ENCODE measurements around the gene KRTAP5-2. TPM values are rescaled to one million over a fixed set of nuclear protein-coding genes. Genes with fewer than 3 reads are reported as not detected.

Gene KRTAP5-2
- total RNA-seq, 1 donor from 2014 or later = not detected

GRCh38 chr11:1557904-1558774, 40.0 kb downstream of the KRTAP5-2 start:
- no peaks in the 10 kb centered on the region for H3K9me3 Mint-ChIP-seq (ENCODE audit: unreplicated experiment)
- Histone ChIP-seq H3K9me3 (ENCODE audit: insufficient read depth, low read depth, low read length) (no peaks in the 10 kb centered on the region), H3K36me3 (ENCODE audit: insufficient read depth, low read length) (no peaks in the 10 kb centered on the region), H3K79me2 (ENCODE audit: insufficient read depth, low read length) (no peaks in the 10 kb centered on the region), H3K27ac (ENCODE audit: low read depth, low read length) (peak overlapping the region; percentile 69), H2AFZ (ENCODE audit: low read depth, low read length) (no peak overlapping the region), H3K27me3 (ENCODE audit: insufficient read depth, low read length) (no peaks in the 10 kb centered on the region), H3K9ac (ENCODE audit: low read length) (peak overlapping the region; percentile 57), H3K4me1 (ENCODE audit: insufficient read depth, low read length) (peaks cover 22% of the 10 kb centered on the region), H3K4me3 (ENCODE audit: insufficient read depth, low read depth, low read length) (no peak overlapping the region), H4K20me1 (ENCODE audit: insufficient read depth, low read length) (peaks cover 55% of the 10 kb centered on the region), H3K4me2 (ENCODE audit: low read length) (peak overlapping the region; percentile 44)
- peaks cover 8% of the 10 kb centered on the region for H3K36me3 Mint-ChIP-seq (ENCODE audit: low read depth, unreplicated experiment)
- H3K27me3 Mint-ChIP-seq (ENCODE audit: low read depth, unreplicated experiment) = peaks cover 3% of the 10 kb centered on the region
- DNase-seq (ENCODE audit: low read depth) = peak; percentile 74
- H3K27ac Mint-ChIP-seq (ENCODE audit: unreplicated experiment) = no peak overlapping the region
- no peak for FAIRE-seq
- no peak overlapping the region for H3K4me3 Mint-ChIP-seq (ENCODE audit: unreplicated experiment)
- no peak for TF ChIP-seq CTCF (IDR thresholded peaks at IDR 0.05; ENCODE audit: insufficient read depth, low read depth, low read length)
- H3K4me1 Mint-ChIP-seq (ENCODE audit: low read depth, unreplicated experiment) = peaks cover 3% of the 10 kb centered on the region

GRCh38 chr11:1557051-1557884, 40.8 kb downstream of the KRTAP5-2 start:
- Histone ChIP-seq H3K79me2 (ENCODE audit: insufficient read depth, low read length) (no peaks in the 10 kb centered on the region), H3K4me2 (ENCODE audit: low read length) (peak overlapping the region; percentile 44), H3K36me3 (ENCODE audit: insufficient read depth, low read length) (no peaks in the 10 kb centered on the region), H2AFZ (ENCODE audit: low read depth, low read length) (no peak overlapping the region), H4K20me1 (ENCODE audit: insufficient read depth, low read length) (peaks cover 47% of the 10 kb centered on the region), H3K27ac (ENCODE audit: low read depth, low read length) (peak overlapping the region; percentile 49), H3K27me3 (ENCODE audit: insufficient read depth, low read length) (no peaks in the 10 kb centered on the region), H3K9me3 (ENCODE audit: insufficient read depth, low read depth, low read length) (no peaks in the 10 kb centered on the region), H3K9ac (ENCODE audit: low read length) (peak overlapping the region; percentile 57), H3K4me1 (ENCODE audit: insufficient read depth, low read length) (peaks cover 22% of the 10 kb centered on the region), H3K4me3 (ENCODE audit: insufficient read depth, low read depth, low read length) (no peak overlapping the region)
- no peak for DNase-seq (ENCODE audit: low read depth)
- peaks cover 3% of the 10 kb centered on the region for H3K4me1 Mint-ChIP-seq (ENCODE audit: low read depth, unreplicated experiment)
- H3K9me3 Mint-ChIP-seq (ENCODE audit: unreplicated experiment) = no peaks in the 10 kb centered on the region
- no peak for FAIRE-seq
- no peak overlapping the region for H3K4me3 Mint-ChIP-seq (ENCODE audit: unreplicated experiment)
- H3K27ac Mint-ChIP-seq (ENCODE audit: unreplicated experiment) = no peak overlapping the region
- H3K27me3 Mint-ChIP-seq (ENCODE audit: low read depth, unreplicated experiment) = peaks cover 8% of the 10 kb centered on the region
- TF ChIP-seq EZH2 (IDR thresholded peaks at IDR 0.05; ENCODE audit: insufficient read depth, low read length) (no peak), CTCF (IDR thresholded peaks at IDR 0.05; ENCODE audit: insufficient read depth, low read depth, low read length) (no peak)
- H3K36me3 Mint-ChIP-seq (ENCODE audit: low read depth, unreplicated experiment) = peaks cover 8% of the 10 kb centered on the region

Data from astrocyte (in vitro differentiated cells and primary cell).